SK-N-SH (cell line): ENCODE data around the gene HAT1. TPM values are rescaled to one million over a fixed set of nuclear protein-coding genes. Genes with fewer than 3 reads are reported as not detected.
A peak's percentile ranks its signal among the peaks of the same experiment; 100 is the strongest.

Source experiments
- CTCF ChIA-PET: fragments of 300-600, 350-600 bp; formaldehyde crosslinking; extraction: SDS; loops from one replicate; lab custom pipeline; 2021; lab: Yijun Ruan, JAX
- POLR2A ChIA-PET: fragments of 350-600 bp; sonication (Branson Sonifier 250); formaldehyde crosslinking; extraction: SDS; loops from one replicate; lab custom pipeline; 2020; ENCODE audit warnings: antibody characterized with exemption, inconsistent platforms; lab: Yijun Ruan, JAX
- DNase-seq: peaks from one replicate; pipeline ENCODE4 v3.0.0; 2012
- H2AFZ ChIP-seq: fragments of 200-600 bp; sonication (generic); 2 replicates; pipeline ENCODE4 v1.8.1; 2016; ENCODE audit warnings: antibody characterized with exemption, mild to moderate bottlenecking, low read depth
- H3F3A ChIP-seq: fragments of 200-600 bp; sonication (generic); replicated peaks from 2 replicates; pipeline ENCODE3; 2016; ENCODE audit warnings: antibody characterized with exemption, mild to moderate bottlenecking; ENCODE audit not compliant: insufficient read depth
- H3K27ac ChIP-seq, 2 experiments: fragments of 200-500 bp in 1 of 2; fragments of 200-600 bp in 1 of 2; sonication (Bioruptor generic) in 1 of 2; sonication (generic), shearing (Covaris generic) in 1 of 2; 2 replicates each; pipeline versions ENCODE4 v1.5.1 to v1.6.1; 2014 to 2016; ENCODE audit warnings: low read depth in 2 of 2, inconsistent platforms in 1 of 2, low read length in 1 of 2, mild to moderate bottlenecking in 1 of 2, mixed read lengths in 1 of 2
- H3K27me3 ChIP-seq: fragments of 200-600 bp; sonication (generic), shearing (Covaris generic); 2 replicates; pipeline ENCODE4 v1.6.1; 2016; ENCODE audit warnings: mixed run types; ENCODE audit not compliant: insufficient read depth
- H3K36me3 ChIP-seq, 2 experiments: fragments of 200-500 bp in 1 of 2; fragments of 200-600 bp in 1 of 2; sonication (Bioruptor generic) in 1 of 2; sonication (generic) in 1 of 2; replicated peaks in 1 of 2; 2 replicates each; pipeline versions ENCODE3 to v1.5.1; 2014 to 2016; ENCODE audit warnings: low read length in 1 of 2, mild to moderate bottlenecking in 1 of 2; ENCODE audit not compliant: insufficient read depth in 2 of 2, control insufficient read depth in 1 of 2
- H3K4me1 ChIP-seq, 2 experiments: fragments of 200-500 bp in 1 of 2; fragments of 200-600 bp in 1 of 2; sonication (Bioruptor generic) in 1 of 2; sonication (generic), shearing (Covaris generic) in 1 of 2; 2 replicates each; pipeline versions ENCODE4 v1.5.1 to v1.6.1; 2014 to 2016; ENCODE audit warnings: low read depth in 1 of 2, low read length in 1 of 2, mixed run types in 1 of 2; ENCODE audit not compliant: insufficient read depth in 2 of 2, control insufficient read depth in 1 of 2
- H3K4me2 ChIP-seq: fragments of 200-600 bp; sonication (generic), shearing (Covaris generic); 2 replicates; pipeline ENCODE4 v1.6.1; 2017; ENCODE audit warnings: mixed run types
- H3K4me3 ChIP-seq, 2 experiments: fragments of 200-500 bp in 1 of 2; fragments of 200-600 bp in 1 of 2; sonication (Bioruptor generic) in 1 of 2; sonication (generic), shearing (Covaris generic) in 1 of 2; 2 replicates each; pipeline versions ENCODE4 v1.5.1 to v1.8.1; 2014 to 2016; ENCODE audit warnings: low read depth in 2 of 2, inconsistent platforms in 1 of 2, low read length in 1 of 2, mild to moderate bottlenecking in 1 of 2, mixed read lengths in 1 of 2, moderate library complexity in 1 of 2
- H3K79me2 ChIP-seq: fragments of 200-600 bp; sonication (generic); 2 replicates; pipeline ENCODE4 v1.8.1; 2017; ENCODE audit warnings: mild to moderate bottlenecking; ENCODE audit not compliant: insufficient read depth
- H3K9ac ChIP-seq: fragments of 200-600 bp; sonication (generic); 2 replicates; pipeline ENCODE4 v1.6.1; 2017; ENCODE audit warnings: mixed run types
- H3K9me2 ChIP-seq: fragments of 200-600 bp; sonication (generic); 2 replicates; pipeline ENCODE4 v1.6.1; 2017; ENCODE audit warnings: mixed run types
- H3K9me3 ChIP-seq: fragments of 200-600 bp; sonication (generic); 2 replicates; pipeline ENCODE4 v1.6.1; 2017; ENCODE audit warnings: mixed run types, mild to moderate bottlenecking, moderate library complexity
- H4K20me1 ChIP-seq: fragments of 200-600 bp; sonication (generic); 2 replicates; pipeline ENCODE4 v1.6.1; 2017; ENCODE audit warnings: mild to moderate bottlenecking, mixed run types; ENCODE audit not compliant: insufficient read depth
- CHD2 ChIP-seq: fragments of 150-350 bp; IDR thresholded peaks from 2 replicates; pipeline ENCODE4 v1.6.1; 2018; ENCODE audit warnings: low read length; ENCODE audit not compliant: partially characterized antibody
- EZH2phosphoT487 ChIP-seq: fragments of 200-600 bp; sonication (generic); IDR thresholded peaks from 2 replicates; pipeline ENCODE4 v1.6.1; 2017; ENCODE audit warnings: low read depth, mixed run types, mild to moderate bottlenecking, antibody characterized with exemption, moderate library complexity, borderline replicate concordance
- FOXJ3 ChIP-seq: sonication (generic); formaldehyde crosslinking; IDR thresholded peaks from 2 replicates; pipeline ENCODE4 v1.5.1; 2020; ENCODE audit warnings: mild to moderate bottlenecking, missing genetic modification reagents
- JUND ChIP-seq: IDR thresholded peaks from 2 replicates; pipeline ENCODE4 v1.4.0; 2012
- MEF2A ChIP-seq: IDR thresholded peaks from 2 replicates; pipeline ENCODE4 v1.4.0; 2012; ENCODE audit warnings: low read depth, borderline replicate concordance
- MXI1 ChIP-seq: IDR thresholded peaks from 2 replicates; pipeline ENCODE4 v1.6.1; 2012; ENCODE audit warnings: mild to moderate bottlenecking, low read depth, low read length, improper control_type of control experiment
- POLR2AphosphoS5 ChIP-seq: IDR thresholded peaks from 2 replicates; pipeline ENCODE4 v1.6.1; 2012; ENCODE audit warnings: low read depth, low read length
- REST ChIP-seq: IDR thresholded peaks from 2 replicates; pipeline ENCODE4 v1.6.1; 2012; ENCODE audit warnings: mild to moderate bottlenecking, low read depth, low read length, moderate library complexity
- RFX5 ChIP-seq: IDR thresholded peaks from 2 replicates; pipeline ENCODE4 v1.6.1; 2012; ENCODE audit warnings: mild to moderate bottlenecking, improper control_type of control experiment, low read length
- TCF12 ChIP-seq: IDR thresholded peaks from 2 replicates; pipeline ENCODE4 v1.4.0; 2012
- WGBS: methylation state at CpG from one replicate; pipeline ENCODE4 v1.1.6; 2017; ENCODE audit warnings: low lambda C conversion rate; 5-methylcytosine and 5-hydroxymethylcytosine counted together
- polyA plus RNA-seq, 3 experiments: library from polyadenylated mRNA; depleted of rRNA; stranded (reverse); fragments of >200 nt; gene quantifications; 2 replicates each; pipeline ENCODE4 v1.2.3, GENCODE V29; 2012
- TF ChIP-seq, protein P1 (sequence below): IDR thresholded peaks from 2 replicates; pipeline ENCODE4 v1.4.0; 2012; ENCODE audit warnings: low read depth, borderline replicate concordance
- TF ChIP-seq, protein P2 (sequence below): IDR thresholded peaks from 2 replicates; pipeline ENCODE4 v1.4.0; 2012; ENCODE audit warnings: low read depth

HAT1 gene
- polyA plus RNA-seq, 1 of the 3 experiments (the other 2 are of a cell fraction): 18.6 TPM

DNA sequence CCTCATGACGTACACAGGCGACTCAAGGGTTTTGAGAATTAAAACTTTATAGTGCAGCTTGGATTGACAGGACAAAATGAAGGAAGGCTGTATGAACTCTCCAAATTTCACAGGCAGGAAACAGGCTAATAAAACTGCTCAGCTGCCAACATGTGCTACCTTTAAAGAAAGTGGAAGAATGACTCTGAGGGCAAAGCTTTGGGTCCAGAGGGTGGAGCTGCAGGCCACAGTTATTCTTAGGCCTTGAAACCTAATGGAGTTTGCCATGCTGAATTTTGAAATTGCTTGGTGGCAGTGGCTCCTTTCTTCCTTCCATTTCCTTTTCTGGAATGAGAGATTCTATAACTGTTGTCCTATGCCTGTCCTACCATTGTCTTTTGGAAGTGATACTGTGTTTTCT, 34.8 kb downstream of the HAT1 start:
- Histone ChIP-seq H3K27me3 (no peaks in the 10 kb centered on the region), H3K36me3 (peaks cover 0 to 12% of the 10 kb centered on the region in 2 experiments), H3K79me2 (peaks cover 10% of the 10 kb centered on the region), H3K27ac (no peak overlapping the region), H3K4me3 (no peak overlapping the region), H3K9me3 (no peaks in the 10 kb centered on the region), H4K20me1 (no peaks in the 10 kb centered on the region), H2AFZ (no peak overlapping the region), H3K4me1 (no peaks in the 10 kb centered on the region; a peak in 1 of 4 replicates), H3K4me2 (no peak overlapping the region), H3K9me2 (no peaks in the 10 kb centered on the region), H3F3A (no peaks in the 10 kb centered on the region), H3K9ac (no peak overlapping the region)
- 96% methylated on average over 2 of the region's 2 CpGs for WGBS
- ChIA-PET POLR2A (no interaction called here), CTCF (no interaction called here)
- TF ChIP-seq REST: no peak
- DNase-seq: no peak

GRCh38 chr2:171958475-171958874, 36.2 kb downstream of the HAT1 start:
- Histone ChIP-seq H3K9me2 (no peaks in the 10 kb centered on the region), H3K27ac (no peak overlapping the region), H2AFZ (no peak overlapping the region), H3K79me2 (peaks cover 10% of the 10 kb centered on the region; the same call in 1 of the 2 replicates), H3K9me3 (no peaks in the 10 kb centered on the region), H3F3A (no peaks in the 10 kb centered on the region), H3K4me2 (0 out of 2 replicates have a peak overlapping the region, but pooled peaks have one; percentile 6), H4K20me1 (no peaks in the 10 kb centered on the region), H3K4me1 (no peaks in the 10 kb centered on the region; a peak in 1 of 4 replicates), H3K27me3 (no peaks in the 10 kb centered on the region), H3K4me3 (no peak overlapping the region), H3K36me3 (peaks cover 0 to 12% of the 10 kb centered on the region in 2 experiments), H3K9ac (no peak overlapping the region)
- 91% methylated on average over 3 of the region's 3 CpGs for WGBS
- ChIA-PET POLR2A (no interaction called here), CTCF (interaction anchor here (1.1 kb wide), 1 partner anchor 35 kb away, joined by 3 read pairs; the partner anchor contains the start of gene HAT1)
- no peak for DNase-seq
- TF ChIP-seq RFX5: no peak
- no peak for TF ChIP-seq EZH2phosphoT487
- TF ChIP-seq, protein P1, sequence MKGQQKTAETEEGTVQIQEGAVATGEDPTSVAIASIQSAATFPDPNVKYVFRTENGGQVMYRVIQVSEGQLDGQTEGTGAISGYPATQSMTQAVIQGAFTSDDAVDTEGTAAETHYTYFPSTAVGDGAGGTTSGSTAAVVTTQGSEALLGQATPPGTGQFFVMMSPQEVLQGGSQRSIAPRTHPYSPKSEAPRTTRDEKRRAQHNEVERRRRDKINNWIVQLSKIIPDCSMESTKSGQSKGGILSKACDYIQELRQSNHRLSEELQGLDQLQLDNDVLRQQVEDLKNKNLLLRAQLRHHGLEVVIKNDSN: no peak
- TF ChIP-seq MEF2A: peak; percentile 83
- TF ChIP-seq MXI1: no peak
- TF ChIP-seq TCF12: no peak
- no peak for TF ChIP-seq CHD2
- TF ChIP-seq REST: no peak
- TF ChIP-seq, protein P2, sequence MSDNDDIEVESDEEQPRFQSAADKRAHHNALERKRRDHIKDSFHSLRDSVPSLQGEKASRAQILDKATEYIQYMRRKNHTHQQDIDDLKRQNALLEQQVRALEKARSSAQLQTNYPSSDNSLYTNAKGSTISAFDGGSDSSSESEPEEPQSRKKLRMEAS: peak; percentile 70
- TF ChIP-seq POLR2AphosphoS5: no peak
- no peak for TF ChIP-seq FOXJ3
- TF ChIP-seq JUND: 0 out of 2 replicates have a peak, but pooled peaks have one; percentile 19
